MCF 10A (cell line): ENCODE measurements around the gene KIF22. TPM values are rescaled to one million over a fixed set of nuclear protein-coding genes. Genes with fewer than 3 reads are reported as not detected.
"Not testable (repeated sequence)": the region's sequence is repeated elsewhere in the genome, so short reads cannot be mapped to it uniquely, and the experiment has no call there.

Experiments used
- BruUV-seq: library from RNA; stranded (reverse); fragments of 400-500 nt; replicated peaks from 2 replicates; lab custom pipeline; 2021; lab: Mats Ljungman, UMichigan
- CTCF ChIA-PET: fragments of 300-600 bp; sonication (Branson Sonifier 250); formaldehyde crosslinking; extraction: SDS; loops from one replicate; lab custom pipeline; 2021; ENCODE audit warnings: antibody characterized with exemption, inconsistent platforms; lab: Yijun Ruan, JAX
- POLR2A ChIA-PET: fragments of 300-600, 350-650 bp; sonication (Branson Sonifier 250); formaldehyde crosslinking; extraction: SDS; loops from one replicate; lab custom pipeline; 2020; ENCODE audit warnings: antibody characterized with exemption, inconsistent platforms; lab: Yijun Ruan, JAX
- DNase-seq: peaks from one replicate; pipeline ENCODE4 v3.0.0-alpha.2; 2018; ENCODE audit not compliant: unreplicated experiment
- H3K27ac Mint-ChIP-seq: one replicate; pipeline ENCODE4 v1.8.0; 2022; ENCODE audit warnings: mild to moderate bottlenecking, low read depth, mixed read lengths; ENCODE audit not compliant: unreplicated experiment
- H3K27me3 Mint-ChIP-seq: one replicate; pipeline ENCODE4 v1.8.0; 2022; ENCODE audit warnings: mixed read lengths; ENCODE audit not compliant: insufficient read depth, unreplicated experiment
- H3K36me3 Mint-ChIP-seq: one replicate; pipeline ENCODE4 v1.8.0; 2022; ENCODE audit warnings: mild to moderate bottlenecking, moderate library complexity, mixed read lengths; ENCODE audit not compliant: insufficient read depth, unreplicated experiment
- H3K4me1 Mint-ChIP-seq: one replicate; pipeline ENCODE4 v1.8.0; 2022; ENCODE audit warnings: mixed read lengths; ENCODE audit not compliant: insufficient read depth, unreplicated experiment
- H3K4me3 Mint-ChIP-seq: one replicate; pipeline ENCODE4 v1.8.0; 2022; ENCODE audit warnings: mild to moderate bottlenecking, moderate library complexity, mixed read lengths; ENCODE audit not compliant: unreplicated experiment
- H3K9me3 Mint-ChIP-seq: one replicate; pipeline ENCODE4 v1.8.0; 2022; ENCODE audit warnings: mixed read lengths; ENCODE audit not compliant: unreplicated experiment
- CTCF ChIP-seq: fragments of 200-600 bp; IDR thresholded peaks from one replicate; pipeline ENCODE4 v1.8.0; 2022; ENCODE audit warnings: antibody characterized with exemption, mild to moderate bottlenecking; ENCODE audit not compliant: unreplicated experiment
- intact Hi-C: fragments of 100-400 bp; cut with micrococcal nuclease; formaldehyde crosslinking; loops from 2 replicates; pipeline ENCODE4 v1.14.1; 2022
- total RNA-seq: library from RNA; stranded (reverse); gene quantifications from 2 replicates; pipeline ENCODE4 v1.2.3, GENCODE V29; 2022

Gene KIF22
- total RNA-seq, 1 experiment from 2014 or later: 53.8 TPM

GRCh38 chr16:29775742-29776408, 14.7 kb upstream of the KIF22 start:
- no peak overlapping the region for H3K4me3 Mint-ChIP-seq
- DNase-seq: peak; percentile 35
- H3K36me3 Mint-ChIP-seq: no peaks in the 10 kb centered on the region
- CTCF ChIA-PET: interaction anchor here (0.7 kb wide), 1 partner anchor 66 kb away, joined by 4 read pairs; no protein-coding TSS in a partner anchor
- no peaks in the 10 kb centered on the region for H3K9me3 Mint-ChIP-seq
- POLR2A ChIA-PET: no interaction called here
- no peak for TF ChIP-seq CTCF
- intact Hi-C loops: no loop called here
- BruUV-seq: no TSS peak
- no peak overlapping the region for H3K27ac Mint-ChIP-seq
- no peaks in the 10 kb centered on the region for H3K27me3 Mint-ChIP-seq
- peaks cover 22% of the 10 kb centered on the region for H3K4me1 Mint-ChIP-seq

- ChIA-PET CTCF (interaction anchor here (0.6 to 1.0 kb wide), 3 partner anchors 12 to 236 kb away, joined by 3 to 4 read pairs (median 3); partner anchors contain the start of gene KIF22), POLR2A (interaction anchor here (0.7 kb wide), 1 partner anchor 133 kb away, joined by 3 read pairs; no protein-coding TSS in a partner anchor)
- TF ChIP-seq CTCF: no peak
- intact Hi-C loops: no loop called here
- BruUV-seq: no TSS peak
- no peak for DNase-seq
- Mint-ChIP-seq H3K27me3 (no peaks in the 10 kb centered on the region), H3K4me3 (no peak within 1 kb of the TSS), H3K27ac (no peak within 1 kb of the TSS), H3K9me3 (no peaks in the 10 kb centered on the region), H3K4me1 (peaks cover 16% of the 10 kb centered on the region), H3K36me3 (no peaks in the 10 kb centered on the region)
Measured at GRCh38 chr16:29777576-29778350, 12.8 kb upstream of the KIF22 start, which contains the start of gene ZG16. Gene ZG16, plus strand, starts transcription at chr16:29778256. Its CDS starts 1,011 bp downstream, at chr16:29779267.

GRCh38 chr16:29779474-29779873, 11.1 kb upstream of the KIF22 start:
- intact Hi-C loops: no loop called here
- BruUV-seq: no TSS peak
- POLR2A ChIA-PET: no interaction called here
- no peak overlapping the region for H3K4me3 Mint-ChIP-seq
- CTCF ChIA-PET: interaction anchor here (0.7 to 1.0 kb wide), 2 partner anchors 10 to 50 kb away, joined by 3 read pairs; no protein-coding TSS in a partner anchor
- H3K27me3 Mint-ChIP-seq: no peaks in the 10 kb centered on the region
- no peak overlapping the region for H3K27ac Mint-ChIP-seq
- no peaks in the 10 kb centered on the region for H3K9me3 Mint-ChIP-seq
- no peak for TF ChIP-seq CTCF
- DNase-seq: peak; percentile 18
- H3K36me3 Mint-ChIP-seq: no peaks in the 10 kb centered on the region
- H3K4me1 Mint-ChIP-seq: peaks cover 16% of the 10 kb centered on the region

GRCh38 chr16:29783094-29783953, 7.2 kb upstream of the KIF22 start:
- intact Hi-C loops, H3K4me3 Mint-ChIP-seq, DNase-seq, H3K36me3 Mint-ChIP-seq, H3K27me3 Mint-ChIP-seq, BruUV-seq, H3K9me3 Mint-ChIP-seq, H3K27ac Mint-ChIP-seq, H3K4me1 Mint-ChIP-seq: not testable (repeated sequence)
- ChIA-PET POLR2A (interaction anchor here (0.8 kb wide), 1 partner anchor 24 kb away, joined by 5 read pairs; no protein-coding TSS in a partner anchor), CTCF (interaction anchor here (0.7 kb wide), 1 partner anchor 9 kb away, joined by 3 read pairs; no protein-coding TSS in a partner anchor)
